H9 (cell line): Measurements from ENCODE around the gene MYO1C. TPM values are rescaled to one million over a fixed set of nuclear protein-coding genes. Genes with fewer than 3 reads are reported as not detected.
A peak's percentile ranks its signal among the peaks of the same experiment; 100 is the strongest.

Experiments used
- DNase-seq: peaks from one replicate; pipeline ENCODE4 v3.0.0-alpha.2; 2017
- H2AFZ ChIP-seq: one replicate; pipeline ENCODE4 v1.6.1; 2013; ENCODE audit warnings: mild to moderate bottlenecking, low read length, control low read depth, moderate library complexity
- H2AK5ac ChIP-seq: 2 replicates; pipeline ENCODE4 v1.6.1; 2013; ENCODE audit warnings: low read length, control low read depth, mixed read lengths; ENCODE audit not compliant: insufficient read length
- H2BK120ac ChIP-seq: one replicate; pipeline ENCODE4 v1.6.1; 2013; ENCODE audit warnings: low read depth, mild to moderate bottlenecking, low read length, control low read depth, inconsistent platforms; ENCODE audit not compliant: poor library complexity, severe bottlenecking
- H2BK12ac ChIP-seq: 2 replicates; pipeline ENCODE4 v1.6.1; 2013; ENCODE audit warnings: low read length, control low read depth, mixed read lengths, low read depth; ENCODE audit not compliant: insufficient read length
- H2BK15ac ChIP-seq: 2 replicates; pipeline ENCODE4 v1.6.1; 2013; ENCODE audit warnings: low read depth, low read length, control low read depth
- H2BK20ac ChIP-seq: one replicate; pipeline ENCODE4 v1.6.1; 2013; ENCODE audit warnings: low read depth, mild to moderate bottlenecking, low read length, control low read depth, inconsistent platforms; ENCODE audit not compliant: poor library complexity, severe bottlenecking
- H2BK5ac ChIP-seq: 2 replicates; pipeline ENCODE4 v1.6.1; 2013; ENCODE audit warnings: low read length, control low read depth, mixed read lengths; ENCODE audit not compliant: insufficient read length
- H3K14ac ChIP-seq: 2 replicates; pipeline ENCODE4 v1.6.1; 2013; ENCODE audit warnings: low read length, control low read depth; ENCODE audit not compliant: insufficient read depth
- H3K18ac ChIP-seq: 2 replicates; pipeline ENCODE4 v1.6.1; 2013; ENCODE audit warnings: low read depth, mild to moderate bottlenecking, mixed read lengths, low read length, control low read depth; ENCODE audit not compliant: insufficient read length
- H3K23ac ChIP-seq: 2 replicates; pipeline ENCODE4 v1.6.1; 2013; ENCODE audit warnings: low read length, control low read depth, mixed read lengths, low read depth; ENCODE audit not compliant: insufficient read length
- H3K23me2 ChIP-seq: 2 replicates; pipeline ENCODE4 v1.6.1; 2013; ENCODE audit warnings: low read depth, mild to moderate bottlenecking, mixed read lengths, low read length, control low read depth; ENCODE audit not compliant: insufficient read length, poor library complexity, severe bottlenecking
- H3K27ac ChIP-seq: 2 replicates; pipeline ENCODE4 v1.5.1; 2013; ENCODE audit warnings: low read length, control low read depth, mixed read lengths, low read depth; ENCODE audit not compliant: insufficient read length
- H3K27me3 ChIP-seq: 2 replicates; pipeline ENCODE4 v1.6.1; 2013; ENCODE audit warnings: low read length, control low read depth, inconsistent platforms; ENCODE audit not compliant: insufficient read depth
- H3K4ac ChIP-seq: 2 replicates; pipeline ENCODE4 v1.6.1; 2013; ENCODE audit warnings: low read depth, mild to moderate bottlenecking, control low read depth, inconsistent platforms, low read length, moderate library complexity
- H3K4me1 ChIP-seq: 2 replicates; pipeline ENCODE4 v1.6.1; 2013; ENCODE audit warnings: low read length, control low read depth, inconsistent platforms; ENCODE audit not compliant: insufficient read depth
- H3K4me2 ChIP-seq: 2 replicates; pipeline ENCODE4 v1.6.1; 2013; ENCODE audit warnings: low read length, control low read depth, mixed read lengths; ENCODE audit not compliant: insufficient read length, insufficient read depth
- H3K56ac ChIP-seq: 2 replicates; pipeline ENCODE4 v1.6.1; 2013; ENCODE audit warnings: low read depth, mild to moderate bottlenecking, mixed read lengths, low read length, control low read depth; ENCODE audit not compliant: insufficient read length
- H3K79me1 ChIP-seq: 2 replicates; pipeline ENCODE4 v1.6.1; 2013; ENCODE audit warnings: low read depth, mild to moderate bottlenecking, moderate library complexity, low read length, control low read depth, inconsistent platforms; ENCODE audit not compliant: insufficient read depth, poor library complexity, severe bottlenecking
- H3K79me2 ChIP-seq: 2 replicates; pipeline ENCODE4 v1.6.1; 2013; ENCODE audit warnings: low read length, control low read depth, inconsistent platforms; ENCODE audit not compliant: insufficient read depth
- H3K9ac ChIP-seq: 2 replicates; pipeline ENCODE4 v1.6.1; 2013; ENCODE audit warnings: low read length, control low read depth, mixed read lengths; ENCODE audit not compliant: insufficient read length; ENCODE audit errors: extremely low read depth
- H3K9me3 ChIP-seq: one replicate; pipeline ENCODE4 v1.6.1; 2013; ENCODE audit warnings: low read depth, low read length, inconsistent platforms; ENCODE audit not compliant: control insufficient read depth
- H3T11ph ChIP-seq: one replicate; pipeline ENCODE4 v1.6.1; 2013; ENCODE audit warnings: mild to moderate bottlenecking, low read length, control low read depth, inconsistent platforms
- H4K20me1 ChIP-seq: one replicate; pipeline ENCODE4 v1.6.1; 2013; ENCODE audit not compliant: control insufficient read depth, insufficient read length, insufficient read depth
- H4K5ac ChIP-seq: 2 replicates; pipeline ENCODE4 v1.6.1; 2013; ENCODE audit warnings: low read depth, mild to moderate bottlenecking, mixed read lengths, low read length, control low read depth; ENCODE audit not compliant: insufficient read length
- H4K8ac ChIP-seq: replicated peaks from 2 replicates; pipeline ENCODE4 v1.6.1; 2013; ENCODE audit warnings: low read length, control low read depth, mixed read lengths, low read depth; ENCODE audit not compliant: insufficient read length
- H4K91ac ChIP-seq: 2 replicates; pipeline ENCODE4 v1.6.1; 2013; ENCODE audit warnings: low read depth, mild to moderate bottlenecking, moderate library complexity, mixed read lengths, low read length, control low read depth; ENCODE audit not compliant: insufficient read length
- H3K27ac Mint-ChIP-seq, 3 experiments: 2 replicates in 2 of 3; 3 replicates in 1 of 3; pipeline ENCODE4 v1.8.0; 2020 to 2021; ENCODE audit warnings: mixed read lengths in 3 of 3, mild to moderate bottlenecking in 1 of 3, moderate library complexity in 1 of 3
- H3K27me3 Mint-ChIP-seq: 2 replicates; pipeline ENCODE4 v1.8.0; 2021; ENCODE audit warnings: low read depth, mild to moderate bottlenecking, moderate library complexity, mixed read lengths
- H3K36me3 Mint-ChIP-seq, 3 experiments: 2 replicates in 2 of 3; 3 replicates in 1 of 3; pipeline ENCODE4 v1.8.0; 2020 to 2021; ENCODE audit warnings: low read depth in 3 of 3, mixed read lengths in 3 of 3; ENCODE audit not compliant: insufficient read depth in 1 of 3
- H3K4me1 Mint-ChIP-seq, 2 experiments: 2 replicates each; pipeline ENCODE4 v1.8.0; 2020; ENCODE audit warnings: mixed read lengths in 2 of 2
- H3K4me3 Mint-ChIP-seq, 2 experiments: 2 replicates in 1 of 2; 3 replicates in 1 of 2; pipeline ENCODE4 v1.8.0; 2020 to 2021; ENCODE audit warnings: mild to moderate bottlenecking in 2 of 2, mixed read lengths in 2 of 2, moderate library complexity in 1 of 2
- H3K9me3 Mint-ChIP-seq, 2 experiments: 2 replicates in 1 of 2; 3 replicates in 1 of 2; pipeline ENCODE4 v1.8.0; 2020; ENCODE audit warnings: mild to moderate bottlenecking in 2 of 2, mixed read lengths in 2 of 2, moderate library complexity in 1 of 2
- WGBS: extraction: QIAGEN DNeasy Blood & Tissue Kit; methylation state at CpG from one replicate; pipeline ENCODE4 v1.1.7; 2013; ENCODE audit warnings: missing lambda C conversion rate, low lambda C conversion rate, mixed read lengths; ENCODE audit not compliant: insufficient read length; ENCODE audit errors: extremely low coverage; 5-methylcytosine and 5-hydroxymethylcytosine counted together
- total RNA-seq: library from RNA; stranded (reverse); gene quantifications from 2 replicates; pipeline ENCODE4 v1.2.1, GENCODE V29; 2021
- TF ChIP-seq, protein P1 (sequence below): fragments of 200-600 bp; sonication (generic); conservative IDR thresholded peaks from 3 replicates; pipeline ENCODE4 v1.8.0; 2021; ENCODE audit warnings: antibody characterized with exemption, mild to moderate bottlenecking

The MYO1C gene
- total RNA-seq, 1 experiment from 2014 or later: 86.5 TPM

DNA sequence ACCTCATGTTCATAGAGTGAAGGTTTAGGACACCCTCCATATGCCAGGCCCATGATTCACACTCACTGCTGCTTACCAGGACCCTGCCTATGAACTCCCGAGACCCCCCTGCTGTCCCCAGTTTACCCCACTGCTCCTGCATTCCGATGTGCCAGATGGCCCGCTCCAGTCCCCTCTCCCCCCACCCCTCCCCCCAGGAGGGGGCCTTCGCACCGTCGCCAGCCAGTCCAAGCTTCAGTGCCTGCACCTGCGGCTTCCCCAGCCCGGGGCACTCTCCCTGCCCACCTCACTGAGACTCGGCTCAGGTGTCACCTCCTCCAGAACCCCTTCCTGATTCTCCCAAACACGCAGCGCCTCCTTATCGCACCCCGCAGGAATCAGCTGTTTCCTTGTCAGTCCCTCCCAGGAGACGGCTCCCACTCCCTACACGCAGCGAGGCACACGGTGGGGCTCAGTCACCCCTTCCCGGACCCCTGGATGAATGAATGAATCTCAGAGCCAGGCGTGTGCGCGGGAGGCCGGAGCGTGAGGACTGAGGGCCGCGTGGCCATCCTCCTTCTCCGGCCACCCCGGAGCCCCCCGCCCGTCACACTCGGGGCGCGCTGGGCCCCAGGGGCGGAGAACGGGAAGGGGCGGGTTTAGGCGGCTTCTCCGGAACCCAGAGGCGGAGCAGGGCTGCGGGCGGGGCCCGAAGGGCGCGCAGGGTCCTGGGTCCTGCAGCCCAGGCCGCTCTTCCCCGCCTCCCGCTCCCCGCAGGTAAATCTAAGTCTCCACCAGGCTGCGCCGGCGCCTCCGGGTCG is 1.6 kb downstream of the MYO1C start:
- no CpG with 5 or more reads among the region's 52 CpGs for WGBS
- Histone ChIP-seq H3K27me3 (no peaks in the 10 kb centered on the region), H3K18ac (no peak overlapping the region), H3K4ac (no peak overlapping the region), H3K56ac (no peak overlapping the region), H3T11ph (no peak overlapping the region), H3K4me2 (peak overlapping the region; percentile 78), H3K79me1 (no peaks in the 10 kb centered on the region), H2BK12ac (no peak overlapping the region), H4K5ac (no peak overlapping the region), H3K23me2 (peaks cover 26% of the 10 kb centered on the region), H2BK5ac (no peak overlapping the region), H3K14ac (peak overlapping the region; percentile 61), H2BK120ac (no peak overlapping the region), H2BK20ac (no peak overlapping the region), H3K23ac (no peak overlapping the region), H2BK15ac (no peak overlapping the region), H3K4me1 (no peaks in the 10 kb centered on the region), H2AFZ (no peak overlapping the region), H3K27ac (no peak overlapping the region), H3K79me2 (no peaks in the 10 kb centered on the region), H4K20me1 (no peaks in the 10 kb centered on the region), H4K91ac (no peak overlapping the region), H2AK5ac (no peak overlapping the region), H3K9me3 (no peaks in the 10 kb centered on the region), H3K9ac (peak overlapping the region; percentile 40), H4K8ac (no peak overlapping the region)
- Mint-ChIP-seq H3K4me1 (peaks cover 21 to 30% of the 10 kb centered on the region in 2 experiments), H3K27ac (peak overlapping the region; percentile 7 to 89 (median 46); a peak in 5 of 7 replicates), H3K36me3 (peaks cover 0 to 8% (median 3%) of the 10 kb centered on the region in 3 experiments; a peak in 3 of 7 replicates), H3K27me3 (peaks cover 4% of the 10 kb centered on the region; the same call in 1 of the 2 replicates), H3K9me3 (peaks cover 0 to 3% of the 10 kb centered on the region in 2 experiments; a peak in 1 of 5 replicates), H3K4me3 (peak overlapping the region; percentile 86 to 88)
- DNase-seq: peak; percentile 76
- TF ChIP-seq, protein P1, sequence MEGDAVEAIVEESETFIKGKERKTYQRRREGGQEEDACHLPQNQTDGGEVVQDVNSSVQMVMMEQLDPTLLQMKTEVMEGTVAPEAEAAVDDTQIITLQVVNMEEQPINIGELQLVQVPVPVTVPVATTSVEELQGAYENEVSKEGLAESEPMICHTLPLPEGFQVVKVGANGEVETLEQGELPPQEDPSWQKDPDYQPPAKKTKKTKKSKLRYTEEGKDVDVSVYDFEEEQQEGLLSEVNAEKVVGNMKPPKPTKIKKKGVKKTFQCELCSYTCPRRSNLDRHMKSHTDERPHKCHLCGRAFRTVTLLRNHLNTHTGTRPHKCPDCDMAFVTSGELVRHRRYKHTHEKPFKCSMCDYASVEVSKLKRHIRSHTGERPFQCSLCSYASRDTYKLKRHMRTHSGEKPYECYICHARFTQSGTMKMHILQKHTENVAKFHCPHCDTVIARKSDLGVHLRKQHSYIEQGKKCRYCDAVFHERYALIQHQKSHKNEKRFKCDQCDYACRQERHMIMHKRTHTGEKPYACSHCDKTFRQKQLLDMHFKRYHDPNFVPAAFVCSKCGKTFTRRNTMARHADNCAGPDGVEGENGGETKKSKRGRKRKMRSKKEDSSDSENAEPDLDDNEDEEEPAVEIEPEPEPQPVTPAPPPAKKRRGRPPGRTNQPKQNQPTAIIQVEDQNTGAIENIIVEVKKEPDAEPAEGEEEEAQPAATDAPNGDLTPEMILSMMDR: no peak
